ENCODE data around the gene ST6GALNAC5. TPM values are rescaled to one million over a fixed set of nuclear protein-coding genes. Genes with fewer than 3 reads are reported as not detected.

Gene ST6GALNAC5
- total RNA-seq, 1 donor from 2014 or later: 30.7 TPM

DNA sequence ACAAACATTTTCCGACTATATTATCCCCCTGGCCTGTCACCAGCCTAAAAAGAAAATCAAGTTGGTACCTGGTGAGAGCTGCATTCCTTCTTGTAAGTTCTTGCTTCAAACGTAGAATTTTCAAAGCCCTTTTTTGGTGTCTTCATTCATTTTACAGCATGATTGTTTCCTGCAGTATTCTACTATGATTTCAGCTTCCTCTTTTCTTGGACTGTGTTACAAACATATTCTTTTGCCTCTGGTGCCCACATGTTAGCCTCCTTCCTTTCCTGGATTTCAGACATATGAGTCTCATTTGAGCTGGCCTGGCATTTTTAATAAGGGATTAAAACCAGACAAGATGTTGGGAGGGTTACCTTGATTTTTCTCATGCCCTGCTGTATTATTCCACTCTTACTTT is 209.5 kb downstream of the ST6GALNAC5 start:
- Histone ChIP-seq H3K4me2 (no peak overlapping the region), H3K9ac (no peak overlapping the region), H3K27ac (no peak overlapping the region), H3K4me1 (peaks cover 2% of the 10 kb centered on the region), H3K4me3 (no peak overlapping the region), H3K27me3 (no peaks in the 10 kb centered on the region), H3K9me3 (ENCODE audit: low read depth) (no peaks in the 10 kb centered on the region), H3K79me2 (ENCODE audit: low read depth) (no peaks in the 10 kb centered on the region), H4K20me1 (ENCODE audit: low read depth) (no peaks in the 10 kb centered on the region), H2AFZ (replicated peaks) (no peak overlapping the region), H3F3A (ENCODE audit: low read depth) (no peaks in the 10 kb centered on the region), H3K36me3 (no peaks in the 10 kb centered on the region)
- Mint-ChIP-seq H3K9me3 (no peaks in the 10 kb centered on the region), H3K36me3 (peaks cover 34% of the 10 kb centered on the region), H3K27me3 (ENCODE audit: insufficient read depth, low read depth) (no peaks in the 10 kb centered on the region), H3K4me3 (no peak overlapping the region), H3K27ac (no peak overlapping the region), H3K4me1 (no peaks in the 10 kb centered on the region)
- TF ChIP-seq EZH2phosphoT487 (IDR thresholded peaks at IDR 0.05) (no peak), EZH2 (IDR thresholded peaks at IDR 0.05) (no peak)
- TF ChIP-seq, protein P1, sequence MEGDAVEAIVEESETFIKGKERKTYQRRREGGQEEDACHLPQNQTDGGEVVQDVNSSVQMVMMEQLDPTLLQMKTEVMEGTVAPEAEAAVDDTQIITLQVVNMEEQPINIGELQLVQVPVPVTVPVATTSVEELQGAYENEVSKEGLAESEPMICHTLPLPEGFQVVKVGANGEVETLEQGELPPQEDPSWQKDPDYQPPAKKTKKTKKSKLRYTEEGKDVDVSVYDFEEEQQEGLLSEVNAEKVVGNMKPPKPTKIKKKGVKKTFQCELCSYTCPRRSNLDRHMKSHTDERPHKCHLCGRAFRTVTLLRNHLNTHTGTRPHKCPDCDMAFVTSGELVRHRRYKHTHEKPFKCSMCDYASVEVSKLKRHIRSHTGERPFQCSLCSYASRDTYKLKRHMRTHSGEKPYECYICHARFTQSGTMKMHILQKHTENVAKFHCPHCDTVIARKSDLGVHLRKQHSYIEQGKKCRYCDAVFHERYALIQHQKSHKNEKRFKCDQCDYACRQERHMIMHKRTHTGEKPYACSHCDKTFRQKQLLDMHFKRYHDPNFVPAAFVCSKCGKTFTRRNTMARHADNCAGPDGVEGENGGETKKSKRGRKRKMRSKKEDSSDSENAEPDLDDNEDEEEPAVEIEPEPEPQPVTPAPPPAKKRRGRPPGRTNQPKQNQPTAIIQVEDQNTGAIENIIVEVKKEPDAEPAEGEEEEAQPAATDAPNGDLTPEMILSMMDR (IDR thresholded peaks at IDR 0.05): no peak
- DNase-seq (ENCODE audit: low spot score): no peak

DNA sequence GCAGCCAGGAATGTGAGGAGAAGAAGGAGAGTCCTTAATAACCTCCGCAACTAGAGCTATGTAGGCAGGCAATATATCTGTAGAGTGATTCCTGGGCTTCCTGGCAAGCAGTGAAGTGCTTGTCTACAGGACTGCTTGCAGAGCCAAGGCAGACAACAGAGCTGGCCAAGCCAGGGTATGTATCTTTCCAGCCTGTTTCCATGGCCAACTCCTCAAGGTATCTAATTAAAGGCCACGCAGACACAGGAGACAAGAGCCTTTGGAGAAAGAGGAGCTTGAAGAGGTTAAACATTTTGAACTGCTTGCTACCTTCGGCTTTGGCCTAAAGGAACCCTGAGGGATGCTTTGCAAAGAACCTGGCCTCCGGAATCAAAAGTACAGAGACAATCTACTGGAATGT is 214.6 kb downstream of the ST6GALNAC5 start:
- DNase-seq (ENCODE audit: low spot score): no peak
- Mint-ChIP-seq H3K4me3 (no peak overlapping the region), H3K4me1 (peaks cover 18% of the 10 kb centered on the region), H3K9me3 (no peaks in the 10 kb centered on the region), H3K27ac (no peak overlapping the region), H3K36me3 (peaks cover 21% of the 10 kb centered on the region), H3K27me3 (ENCODE audit: insufficient read depth, low read depth) (no peaks in the 10 kb centered on the region)
- Histone ChIP-seq H3K4me1 (peaks cover 34% of the 10 kb centered on the region), H3K27ac (no peak overlapping the region), H3K9me3 (ENCODE audit: low read depth) (no peaks in the 10 kb centered on the region), H3K36me3 (no peaks in the 10 kb centered on the region), H3K27me3 (no peaks in the 10 kb centered on the region), H3K9ac (no peak overlapping the region), H3F3A (ENCODE audit: low read depth) (peaks cover 25% of the 10 kb centered on the region), H3K79me2 (ENCODE audit: low read depth) (no peaks in the 10 kb centered on the region), H3K4me2 (no peak overlapping the region), H2AFZ (replicated peaks) (no peak overlapping the region), H4K20me1 (ENCODE audit: low read depth) (no peaks in the 10 kb centered on the region), H3K4me3 (no peak overlapping the region)
- TF ChIP-seq EZH2phosphoT487 (IDR thresholded peaks at IDR 0.05): no peak
- TF ChIP-seq, protein P1 (IDR thresholded peaks at IDR 0.05): no peak
- TF ChIP-seq EZH2 (IDR thresholded peaks at IDR 0.05): no peak

DNA sequence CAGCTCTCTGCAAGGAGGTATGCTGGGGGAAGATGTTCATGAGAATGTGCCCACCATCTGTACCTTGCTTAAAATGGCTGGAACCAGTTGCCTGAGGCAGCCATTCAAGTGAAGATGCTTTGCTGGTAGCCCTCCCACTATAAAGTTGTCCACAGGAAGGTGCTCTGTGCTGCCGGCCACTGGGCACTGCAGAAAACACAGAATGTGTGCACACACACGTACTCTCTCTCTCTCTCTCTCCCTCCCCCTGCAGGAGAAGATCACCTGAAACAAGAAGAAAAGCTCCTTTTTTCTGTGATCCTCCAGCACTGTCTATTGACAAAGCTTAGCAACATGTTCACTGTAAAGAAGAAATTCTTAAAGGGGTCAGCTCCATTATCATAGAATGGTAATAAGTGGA is 217.2 kb downstream of the ST6GALNAC5 start:
- no peaks in the 10 kb centered on the region for H4K20me1 ChIP-seq (ENCODE audit: low read depth)
- H3K4me1 Mint-ChIP-seq: peaks cover 29% of the 10 kb centered on the region
- H3K9me3 Mint-ChIP-seq: no peaks in the 10 kb centered on the region
- no peak overlapping the region for H3K4me3 Mint-ChIP-seq
- no peaks in the 10 kb centered on the region for H3K79me2 ChIP-seq (ENCODE audit: low read depth)
- DNase-seq (ENCODE audit: low spot score): no peak
- no peaks in the 10 kb centered on the region for H3K27me3 Mint-ChIP-seq (ENCODE audit: insufficient read depth, low read depth)
- no peak overlapping the region for H3K4me2 ChIP-seq
- H3K4me1 ChIP-seq: peaks cover 41% of the 10 kb centered on the region
- no peak overlapping the region for H3K27ac ChIP-seq
- peaks cover 25% of the 10 kb centered on the region for H3F3A ChIP-seq (ENCODE audit: low read depth)
- TF ChIP-seq, protein P1 (IDR thresholded peaks at IDR 0.05): no peak
- TF ChIP-seq EZH2phosphoT487 (IDR thresholded peaks at IDR 0.05): no peak
- TF ChIP-seq EZH2 (IDR thresholded peaks at IDR 0.05): no peak
- peaks cover 24% of the 10 kb centered on the region for H3K36me3 Mint-ChIP-seq
- H3K36me3 ChIP-seq: no peaks in the 10 kb centered on the region
- H3K9me3 ChIP-seq (ENCODE audit: low read depth): no peaks in the 10 kb centered on the region
- no peak overlapping the region for H3K9ac ChIP-seq
- no peak overlapping the region for H3K27ac Mint-ChIP-seq
- no peaks in the 10 kb centered on the region for H3K27me3 ChIP-seq
- no peak overlapping the region for H2AFZ ChIP-seq (replicated peaks)
- no peak overlapping the region for H3K4me3 ChIP-seq
